ENCODE data around the gene POLG.

POLG gene

DNA sequence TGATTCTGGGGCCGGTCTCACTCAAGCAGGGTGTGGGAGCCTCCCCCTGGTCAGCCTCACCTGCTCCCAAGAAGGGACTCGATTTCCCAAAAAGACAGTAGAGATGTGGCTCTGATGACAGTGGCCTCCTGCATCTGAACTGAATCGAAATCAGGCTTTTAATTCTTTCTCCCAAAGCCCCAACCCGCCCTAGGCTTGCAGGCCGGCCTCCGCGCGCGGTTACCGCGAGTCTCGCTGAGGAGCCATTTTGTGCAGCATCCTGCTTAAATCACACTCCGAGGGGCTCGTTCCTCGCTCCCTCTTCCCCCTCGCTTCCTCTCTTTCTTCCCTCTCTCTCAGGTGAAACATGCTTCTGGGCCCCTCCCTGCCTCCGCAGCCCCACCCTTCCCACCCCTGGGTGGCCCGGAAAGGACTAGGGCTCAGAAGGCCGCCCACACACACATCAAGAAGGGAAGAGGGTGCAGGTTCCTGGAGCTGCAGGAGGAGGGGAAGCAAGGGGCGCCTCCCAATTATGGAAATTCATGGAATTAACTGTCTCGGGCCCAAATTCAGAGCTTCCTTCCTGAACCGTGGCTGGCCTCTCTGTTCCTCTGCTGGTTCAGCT, 30.9 kb upstream of the POLG start:
- no peak for TF ChIP-seq GATA3 (IDR thresholded peaks at IDR 0.05; ENCODE audit: low read depth, low read length)
- no peak for TF ChIP-seq GATA2 (IDR thresholded peaks at IDR 0.05; ENCODE audit: low read depth, low read length)

DNA sequence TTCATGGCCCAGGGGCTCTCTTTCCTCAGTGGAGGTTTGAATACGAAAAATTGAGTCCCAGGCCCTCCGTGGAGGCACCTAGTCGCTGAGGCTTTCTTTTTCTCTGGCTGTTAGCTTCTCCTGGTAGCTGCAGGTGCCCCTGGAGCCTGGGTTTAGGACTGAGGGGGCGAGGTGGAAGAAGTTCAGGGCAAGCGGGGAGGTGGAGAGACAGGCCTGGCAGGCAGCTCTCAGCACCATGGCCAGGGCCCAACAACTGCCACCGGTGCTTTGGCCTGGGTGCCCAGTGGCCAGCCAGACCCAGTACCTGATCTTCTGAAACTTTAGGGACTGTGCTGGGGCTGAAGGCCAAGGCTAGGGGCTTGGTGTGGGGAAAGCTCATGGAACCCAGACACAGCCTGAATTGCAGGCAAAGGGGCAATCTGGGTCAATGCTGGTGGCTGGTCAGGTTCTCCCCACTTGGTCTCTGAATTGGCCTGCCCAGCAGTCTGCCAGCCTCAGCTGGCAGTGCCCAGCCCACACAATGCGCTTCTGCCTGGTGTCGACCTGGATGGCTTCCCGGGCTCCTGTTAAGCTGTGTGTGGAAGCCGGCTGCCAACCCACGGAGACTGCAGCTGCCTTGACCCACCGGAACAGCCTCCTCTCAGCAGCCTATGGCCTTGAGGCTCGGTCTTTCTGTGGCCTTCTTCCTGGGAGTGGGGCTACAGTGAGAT, 30.3 kb upstream of the POLG start:
- TF ChIP-seq GATA3 (IDR thresholded peaks at IDR 0.05; ENCODE audit: low read depth, low read length) (no peak), GATA2 (IDR thresholded peaks at IDR 0.05; ENCODE audit: low read depth, low read length) (no peak)

- no peak for TF ChIP-seq GATA3 (IDR thresholded peaks at IDR 0.05; ENCODE audit: low read depth, low read length)
- TF ChIP-seq GATA2 (IDR thresholded peaks at IDR 0.05; ENCODE audit: low read depth, low read length), result no peak
Observed at GRCh38 chr15:89364341-89364740, 29.7 kb upstream of the POLG start.

DNA sequence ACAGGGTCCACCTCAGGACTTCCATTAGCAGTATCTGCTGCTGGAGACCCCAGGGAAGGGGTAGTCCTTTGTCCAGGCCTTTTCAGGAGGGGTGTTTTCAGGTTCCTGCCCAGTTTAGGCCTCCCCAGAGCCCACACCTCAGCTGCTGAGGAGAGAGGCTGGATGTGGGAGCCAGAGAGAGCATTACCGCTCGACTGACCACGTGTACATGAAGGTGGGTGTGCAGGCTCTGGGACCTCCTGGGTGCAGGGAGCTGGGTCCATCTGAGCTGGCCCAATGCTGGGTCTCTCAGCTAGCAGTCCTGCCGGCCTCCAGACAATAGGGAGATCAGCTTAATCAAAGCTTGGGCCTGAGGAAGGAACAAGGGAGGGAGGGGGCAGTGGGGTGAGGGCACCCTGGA, 29.1 kb upstream of the POLG start:
- TF ChIP-seq GATA2 (IDR thresholded peaks at IDR 0.05; ENCODE audit: low read depth, low read length) (no peak), GATA3 (IDR thresholded peaks at IDR 0.05; ENCODE audit: low read depth, low read length) (no peak)

DNA sequence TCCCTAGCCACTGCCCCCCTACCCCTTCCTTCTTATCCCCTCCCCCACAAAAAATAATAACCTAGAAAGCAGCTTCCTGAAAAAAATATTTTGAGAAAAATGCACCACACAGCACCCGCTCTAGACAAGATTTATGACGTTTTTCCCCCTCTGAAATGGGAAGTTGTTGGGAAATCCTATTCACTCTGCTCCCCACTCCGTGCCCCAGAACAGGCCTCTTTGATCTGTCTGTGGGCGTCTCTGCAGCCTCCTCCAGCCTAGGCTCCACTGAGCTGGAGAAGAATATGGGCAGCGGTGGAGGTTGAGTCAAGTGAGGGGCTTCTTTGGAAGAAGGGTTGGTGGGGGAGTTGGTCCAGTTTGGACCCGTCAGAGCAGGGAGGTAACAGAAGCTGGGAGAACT, 28.5 kb upstream of the POLG start:
- no peak for TF ChIP-seq GATA2 (IDR thresholded peaks at IDR 0.05; ENCODE audit: low read depth, low read length)

- TF ChIP-seq GATA2 (IDR thresholded peaks at IDR 0.05; ENCODE audit: low read depth, low read length) (no peak), GATA3 (IDR thresholded peaks at IDR 0.05; ENCODE audit: low read depth, low read length) (no peak)
Observed at GRCh38 chr15:89362203-89363101, 27.8 kb upstream of the POLG start.

DNA sequence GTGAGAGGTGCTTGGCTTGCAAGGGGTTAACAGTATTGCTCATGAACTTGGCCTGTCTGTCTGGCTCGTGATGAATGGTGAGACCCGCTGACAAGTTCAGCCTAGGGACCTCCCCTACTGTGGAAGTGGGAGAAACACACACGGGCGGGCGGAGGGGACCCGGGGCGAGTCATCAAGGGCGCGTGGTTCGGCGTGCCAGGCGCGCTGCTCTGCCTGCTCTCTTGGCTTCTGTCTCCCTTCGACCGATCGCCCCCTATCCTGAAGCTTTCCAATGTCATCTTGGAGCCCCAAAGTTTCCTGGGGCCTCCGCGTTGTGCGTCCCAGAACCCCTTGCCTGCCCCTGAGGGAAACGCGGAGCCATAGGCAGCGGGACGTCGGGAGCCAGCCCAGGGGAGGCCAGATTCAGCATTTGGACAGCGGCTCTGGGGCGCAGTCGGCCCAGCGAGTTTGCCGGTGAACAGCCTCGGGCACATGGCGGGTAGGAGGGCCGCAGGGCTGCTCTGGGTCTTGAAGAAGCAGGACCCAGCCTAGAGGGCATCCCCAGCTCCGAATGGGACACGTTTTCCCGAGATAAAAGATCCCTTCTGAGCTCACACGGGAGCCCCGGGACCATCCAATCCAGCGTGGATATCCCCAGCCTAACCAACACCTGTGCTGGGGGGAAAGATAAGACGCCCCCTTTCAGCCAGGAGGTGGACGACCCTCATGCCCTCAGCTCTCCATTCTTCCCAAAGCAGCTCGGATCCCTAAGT, 27.0 kb upstream of the POLG start:
- TF ChIP-seq GATA2 (IDR thresholded peaks at IDR 0.05; ENCODE audit: low read depth, low read length), result no peak
- TF ChIP-seq GATA3 (IDR thresholded peaks at IDR 0.05; ENCODE audit: low read depth, low read length), result no peak

DNA sequence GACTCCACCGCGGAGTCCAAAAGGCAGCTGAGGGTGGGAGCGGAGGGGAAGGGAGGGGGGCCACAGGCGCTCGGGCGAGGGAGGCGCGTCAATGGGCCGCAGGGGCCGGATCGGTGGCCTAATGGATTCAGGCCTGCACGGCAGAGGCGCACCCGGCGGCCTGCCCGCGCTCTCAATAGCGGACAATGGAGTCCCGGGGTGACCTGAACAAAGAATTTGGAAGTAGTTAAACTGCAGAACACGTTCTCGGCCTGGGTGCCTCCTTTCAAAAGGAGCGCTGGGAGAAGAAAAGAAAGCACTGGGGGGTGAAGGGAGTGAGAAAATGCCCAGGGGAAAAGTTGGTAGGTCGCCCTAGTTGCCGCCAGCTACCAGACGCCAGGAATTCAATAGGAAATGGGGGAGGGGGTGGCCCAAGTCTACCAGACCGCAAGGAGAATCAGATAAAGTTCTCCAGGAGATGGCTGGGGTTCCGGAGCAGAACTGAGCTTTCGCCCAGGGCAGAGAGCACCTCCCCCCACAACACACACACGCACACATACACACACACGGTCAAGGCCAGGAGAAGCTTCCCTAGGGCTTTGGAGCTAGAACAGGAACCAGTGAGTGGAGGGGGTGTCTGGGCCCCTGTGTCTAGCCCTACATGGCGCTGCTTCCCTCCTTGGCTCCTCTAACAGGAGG, 25.8 kb upstream of the POLG start:
- TF ChIP-seq GATA2 (IDR thresholded peaks at IDR 0.05; ENCODE audit: low read depth, low read length) (no peak), GATA3 (IDR thresholded peaks at IDR 0.05; ENCODE audit: low read depth, low read length) (no peak)

DNA sequence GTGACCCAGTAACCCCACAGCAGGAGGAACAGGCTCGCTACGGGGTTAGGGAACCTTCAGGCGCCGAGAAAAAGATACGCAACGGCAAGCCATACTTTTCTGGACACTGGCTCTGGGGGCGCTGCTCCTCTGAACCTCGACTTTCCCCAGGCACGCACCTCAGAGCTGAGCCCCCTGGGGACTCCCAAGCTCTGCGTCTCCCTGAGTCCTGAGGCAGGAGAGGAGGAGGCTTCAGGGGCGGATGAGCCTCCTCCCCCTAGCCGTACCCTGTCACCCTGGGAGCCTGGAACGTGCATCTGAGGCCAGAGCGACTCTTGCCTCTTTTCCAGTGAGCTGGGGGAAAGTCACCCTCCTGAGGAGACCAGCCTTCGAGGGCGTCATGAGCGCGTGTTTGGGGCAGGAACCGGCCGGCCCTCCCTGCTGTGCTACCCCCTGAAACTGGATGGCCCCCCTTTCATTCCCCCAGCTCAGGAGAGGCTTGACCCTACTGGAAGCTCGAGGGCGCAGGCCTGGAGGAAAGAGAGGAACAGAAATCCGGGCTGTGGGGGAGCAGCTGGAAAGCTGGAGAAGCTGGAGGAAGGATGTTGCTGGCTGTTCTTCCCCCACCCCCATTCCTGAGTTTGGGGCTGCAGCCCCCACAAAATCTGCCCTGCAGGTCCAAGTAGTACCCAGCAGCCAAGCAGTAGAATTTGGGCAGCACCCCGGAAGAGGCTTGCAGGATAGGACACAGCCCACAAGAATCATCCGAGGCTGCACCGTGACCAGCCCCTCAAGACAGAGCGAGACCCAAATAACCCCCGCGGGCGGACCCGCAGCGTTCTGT, 25.1 kb upstream of the POLG start:
- TF ChIP-seq GATA3 (IDR thresholded peaks at IDR 0.05; ENCODE audit: low read depth, low read length) (no peak), GATA2 (IDR thresholded peaks at IDR 0.05; ENCODE audit: low read depth, low read length) (no peak)

GRCh38 chr15:89358755-89359439, 24.3 kb upstream of the POLG start:
- TF ChIP-seq GATA2 (IDR thresholded peaks at IDR 0.05; ENCODE audit: low read depth, low read length) (no peak), GATA3 (IDR thresholded peaks at IDR 0.05; ENCODE audit: low read depth, low read length) (no peak)

- no peak for TF ChIP-seq GATA2 (IDR thresholded peaks at IDR 0.05; ENCODE audit: low read depth, low read length)
- TF ChIP-seq GATA3 (IDR thresholded peaks at IDR 0.05; ENCODE audit: low read depth, low read length), result no peak
Observed at GRCh38 chr15:89358435-89358754, 23.8 kb upstream of the POLG start.

DNA sequence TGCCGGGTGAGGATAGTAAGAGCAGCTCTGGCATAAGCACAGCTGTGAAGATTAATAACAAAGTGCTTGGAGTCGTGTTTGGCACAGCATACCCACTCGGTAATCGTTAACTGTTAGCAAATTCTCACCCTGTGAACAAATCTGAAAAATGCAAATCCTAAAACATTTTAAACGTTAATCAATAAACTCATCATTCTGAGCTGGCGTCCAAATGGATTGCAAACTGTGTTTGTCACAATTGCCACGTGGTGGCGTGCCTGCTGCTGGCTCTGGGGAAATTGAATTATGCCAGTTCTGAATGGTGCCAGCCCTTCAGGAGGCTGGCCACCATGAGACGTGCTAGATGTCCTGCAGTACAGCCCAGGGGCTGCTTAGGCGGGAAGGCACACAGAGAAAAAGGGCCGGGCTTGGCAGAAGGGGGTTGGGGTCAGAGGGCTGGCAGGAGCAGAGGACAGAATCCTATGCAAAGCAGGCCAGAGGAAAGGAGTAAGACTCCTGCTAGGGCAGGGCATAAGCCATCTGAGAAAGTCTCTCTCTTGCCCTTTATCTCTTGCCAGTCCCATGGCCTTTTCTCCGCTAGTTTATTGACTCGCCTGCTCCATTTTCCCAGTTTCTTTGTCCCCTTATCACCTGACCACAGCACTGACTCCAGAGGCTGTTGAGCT, 22.1 kb upstream of the POLG start:
- TF ChIP-seq GATA2 (IDR thresholded peaks at IDR 0.05; ENCODE audit: low read depth, low read length) (no peak), GATA3 (IDR thresholded peaks at IDR 0.05; ENCODE audit: low read depth, low read length) (no peak)
